Activated naive CD8-positive, alpha-beta T cell (primary cell): ENCODE data around the gene ST8SIA2.

Experiments used
- H3K27ac Mint-ChIP-seq: one replicate; pipeline ENCODE4 v1.8.0; 2021; ENCODE audit warnings: mixed read lengths
- H3K27me3 Mint-ChIP-seq: one replicate; pipeline ENCODE4 v1.8.0; 2021; ENCODE audit warnings: mixed read lengths
- H3K36me3 Mint-ChIP-seq: one replicate; pipeline ENCODE4 v1.8.0; 2021; ENCODE audit warnings: mixed read lengths
- H3K4me1 Mint-ChIP-seq: one replicate; pipeline ENCODE4 v1.8.0; 2021; ENCODE audit warnings: low read depth, mixed read lengths
- H3K4me3 Mint-ChIP-seq: one replicate; pipeline ENCODE4 v1.8.0; 2021; ENCODE audit warnings: mild to moderate bottlenecking, mixed read lengths
- H3K9me3 Mint-ChIP-seq: one replicate; pipeline ENCODE4 v1.8.0; 2021; ENCODE audit warnings: low read depth, mixed read lengths

The ST8SIA2 gene

DNA sequence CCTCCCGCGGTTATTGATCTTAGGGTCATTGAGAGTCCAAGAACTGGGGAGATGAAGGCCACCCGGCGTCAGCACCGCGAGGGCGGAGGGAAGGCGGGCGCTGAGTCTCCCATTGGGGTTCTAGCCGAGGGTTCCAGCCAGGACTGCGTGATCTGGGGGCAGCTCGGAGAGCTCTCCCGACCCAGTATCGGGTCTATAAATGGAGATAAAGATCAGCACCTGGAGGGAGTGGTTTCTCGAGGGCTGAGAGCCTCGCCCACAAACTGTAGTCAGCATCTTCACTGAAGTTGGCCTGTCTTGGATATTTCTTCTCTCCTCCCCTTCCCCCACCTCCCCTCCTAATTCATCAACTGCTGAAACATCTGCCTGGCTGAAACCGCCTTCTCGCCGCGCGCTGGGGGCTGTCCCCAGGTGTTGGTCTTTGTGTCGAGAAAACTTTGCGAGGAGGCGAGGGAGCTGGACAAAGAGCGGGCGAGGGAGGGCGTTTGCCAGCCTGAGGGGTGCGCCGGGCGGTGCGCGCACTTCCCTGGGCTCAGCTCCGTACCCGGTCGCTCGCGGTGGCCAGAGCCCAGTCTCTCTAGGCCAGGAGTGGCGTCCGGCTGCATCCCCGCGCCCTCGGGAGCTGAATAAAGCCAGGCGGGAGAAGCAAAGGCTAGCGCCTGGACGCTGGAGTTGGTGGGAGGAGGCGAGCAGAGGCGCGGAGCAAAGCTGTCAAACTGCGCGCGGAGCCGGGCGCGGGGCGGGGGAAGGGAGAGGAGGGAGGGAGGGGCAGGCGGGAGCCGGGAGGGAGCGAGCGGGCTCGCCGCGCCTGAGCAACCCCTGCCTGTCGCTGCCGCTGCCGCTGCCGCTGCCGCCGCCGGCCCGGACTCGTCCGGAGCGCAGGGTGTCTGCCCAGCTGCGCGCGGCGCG, at the start of gene ST8SIA2:
Gene ST8SIA2, plus strand, starts transcription at position 811 of the 909 bp plus-strand sequence. CDS start 184 bp downstream, outside the sequence.
- H3K27me3 Mint-ChIP-seq = peaks cover 45% of the 10 kb centered on the region
- no peak within 1 kb of the TSS for H3K4me3 Mint-ChIP-seq
- H3K36me3 Mint-ChIP-seq = no peaks in the 10 kb centered on the region
- H3K9me3 Mint-ChIP-seq = no peaks in the 10 kb centered on the region
- H3K27ac Mint-ChIP-seq = no peak within 1 kb of the TSS
- peaks cover 12% of the 10 kb centered on the region for H3K4me1 Mint-ChIP-seq

GRCh38 chr15:92343924-92344643, 49.6 kb upstream of the ST8SIA2 start:
- Mint-ChIP-seq H3K27ac (no peak overlapping the region), H3K27me3 (peaks cover 12% of the 10 kb centered on the region), H3K4me1 (no peaks in the 10 kb centered on the region), H3K36me3 (no peaks in the 10 kb centered on the region), H3K9me3 (peaks cover 3% of the 10 kb centered on the region), H3K4me3 (no peak overlapping the region)

GRCh38 chr15:92346063-92346462, 47.6 kb upstream of the ST8SIA2 start:
- peaks cover 12% of the 10 kb centered on the region for H3K27me3 Mint-ChIP-seq
- H3K4me1 Mint-ChIP-seq = no peaks in the 10 kb centered on the region
- no peak overlapping the region for H3K27ac Mint-ChIP-seq
- H3K9me3 Mint-ChIP-seq = peaks cover 3% of the 10 kb centered on the region
- no peak overlapping the region for H3K4me3 Mint-ChIP-seq
- H3K36me3 Mint-ChIP-seq = no peaks in the 10 kb centered on the region

DNA sequence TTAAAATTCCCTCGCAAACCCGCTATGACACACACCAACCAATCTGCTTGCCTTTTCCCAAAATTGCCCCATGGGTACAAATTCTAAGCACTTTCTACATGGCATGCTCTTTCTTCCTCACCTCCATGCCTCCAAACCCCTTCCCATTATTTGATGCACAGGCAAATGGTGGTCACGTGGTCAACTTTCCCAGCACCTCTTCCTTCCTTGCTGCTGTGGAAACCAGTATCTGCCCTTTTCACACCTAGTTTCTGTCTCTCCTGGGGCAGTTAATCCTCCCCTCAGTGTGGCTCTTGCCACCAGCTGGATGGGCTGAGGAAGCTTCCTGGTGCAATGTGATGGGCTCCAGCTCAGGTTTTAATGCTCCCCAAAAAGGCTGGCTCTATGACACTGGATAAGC, 38.4 kb upstream of the ST8SIA2 start:
- H3K36me3 Mint-ChIP-seq = no peaks in the 10 kb centered on the region

GRCh38 chr15:92361321-92362000, 32.2 kb upstream of the ST8SIA2 start:
- H3K27ac Mint-ChIP-seq = no peak overlapping the region
- H3K4me3 Mint-ChIP-seq = no peak overlapping the region
- no peaks in the 10 kb centered on the region for H3K9me3 Mint-ChIP-seq
- H3K4me1 Mint-ChIP-seq = no peaks in the 10 kb centered on the region
- H3K27me3 Mint-ChIP-seq = peaks cover 8% of the 10 kb centered on the region
- no peaks in the 10 kb centered on the region for H3K36me3 Mint-ChIP-seq

More for the DNA sequence above, 38.4 kb upstream of the ST8SIA2 start:
- Mint-ChIP-seq H3K4me3 (no peak overlapping the region), H3K27ac (no peak overlapping the region), H3K27me3 (peaks cover 16% of the 10 kb centered on the region), H3K4me1 (no peaks in the 10 kb centered on the region), H3K9me3 (no peaks in the 10 kb centered on the region)

DNA sequence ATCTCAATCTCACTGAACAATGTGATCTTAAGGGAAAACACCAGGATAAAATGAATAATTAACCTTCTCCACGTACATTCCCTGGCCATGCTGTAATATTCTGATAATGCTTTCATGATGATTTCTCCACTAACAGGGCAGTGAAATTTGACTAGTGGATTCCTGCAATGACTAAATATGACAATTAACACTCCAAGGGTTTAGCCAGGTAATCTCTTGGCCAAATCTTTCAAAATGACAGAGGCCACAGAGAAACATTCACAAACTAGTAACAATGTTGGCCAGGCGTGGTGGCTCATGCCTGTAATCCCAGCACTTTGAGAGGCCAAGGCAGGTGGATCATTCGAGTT, 31.7 kb upstream of the ST8SIA2 start:
- H3K27me3 Mint-ChIP-seq = peaks cover 8% of the 10 kb centered on the region

DNA sequence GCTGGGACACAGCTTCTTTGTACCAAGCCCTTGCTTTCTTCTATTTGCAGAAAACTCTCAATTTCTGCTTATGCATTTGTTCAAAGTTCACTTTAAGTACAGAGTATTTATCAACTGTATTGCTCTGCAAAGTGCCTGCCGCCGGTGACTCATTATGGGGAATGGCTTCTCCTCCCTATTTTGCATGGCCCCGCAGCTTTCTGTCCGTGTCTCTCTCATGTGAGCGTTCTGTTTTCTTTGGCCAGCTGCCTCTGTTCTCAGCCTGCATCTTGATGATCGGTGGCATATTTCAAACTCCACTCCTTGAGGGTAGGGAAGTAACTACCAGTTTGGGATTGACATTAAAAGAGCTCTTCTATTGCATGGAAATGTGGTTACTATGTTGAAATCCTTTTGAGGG, 28.6 kb upstream of the ST8SIA2 start:
- Mint-ChIP-seq H3K4me3 (no peak overlapping the region), H3K9me3 (no peaks in the 10 kb centered on the region), H3K27ac (no peak overlapping the region), H3K36me3 (no peaks in the 10 kb centered on the region), H3K27me3 (peaks cover 2% of the 10 kb centered on the region), H3K4me1 (no peaks in the 10 kb centered on the region)

More for the DNA sequence above, 31.7 kb upstream of the ST8SIA2 start:
- Mint-ChIP-seq H3K27ac (no peak overlapping the region), H3K9me3 (no peaks in the 10 kb centered on the region), H3K4me1 (no peaks in the 10 kb centered on the region), H3K4me3 (no peak overlapping the region), H3K36me3 (no peaks in the 10 kb centered on the region)

GRCh38 chr15:92365906-92366305, 27.8 kb upstream of the ST8SIA2 start:
- Mint-ChIP-seq H3K36me3 (no peaks in the 10 kb centered on the region), H3K27ac (no peak overlapping the region), H3K4me3 (no peak overlapping the region), H3K27me3 (peaks cover under 1% of the 10 kb centered on the region), H3K9me3 (no peaks in the 10 kb centered on the region), H3K4me1 (no peaks in the 10 kb centered on the region)

- no peak overlapping the region for H3K4me3 Mint-ChIP-seq
- no peaks in the 10 kb centered on the region for H3K9me3 Mint-ChIP-seq
- H3K4me1 Mint-ChIP-seq = no peaks in the 10 kb centered on the region
- H3K36me3 Mint-ChIP-seq = no peaks in the 10 kb centered on the region
- no peak overlapping the region for H3K27ac Mint-ChIP-seq
- no peaks in the 10 kb centered on the region for H3K27me3 Mint-ChIP-seq
These were observed 27.3 kb upstream of the ST8SIA2 start for GRCh38 chr15:92366381-92366780.

- H3K4me1 Mint-ChIP-seq = no peaks in the 10 kb centered on the region
- H3K27me3 Mint-ChIP-seq = peaks cover 10% of the 10 kb centered on the region
- H3K9me3 Mint-ChIP-seq = peaks cover 3% of the 10 kb centered on the region
- no peak overlapping the region for H3K27ac Mint-ChIP-seq
- no peaks in the 10 kb centered on the region for H3K36me3 Mint-ChIP-seq
- no peak overlapping the region for H3K4me3 Mint-ChIP-seq
These were observed 18.6 kb upstream of the ST8SIA2 start for GRCh38 chr15:92375057-92375456.

GRCh38 chr15:92376109-92376508, 17.6 kb upstream of the ST8SIA2 start:
- Mint-ChIP-seq H3K4me1 (no peaks in the 10 kb centered on the region), H3K36me3 (no peaks in the 10 kb centered on the region), H3K27me3 (peaks cover 10% of the 10 kb centered on the region), H3K4me3 (no peak overlapping the region), H3K27ac (no peak overlapping the region), H3K9me3 (peaks cover 3% of the 10 kb centered on the region)

DNA sequence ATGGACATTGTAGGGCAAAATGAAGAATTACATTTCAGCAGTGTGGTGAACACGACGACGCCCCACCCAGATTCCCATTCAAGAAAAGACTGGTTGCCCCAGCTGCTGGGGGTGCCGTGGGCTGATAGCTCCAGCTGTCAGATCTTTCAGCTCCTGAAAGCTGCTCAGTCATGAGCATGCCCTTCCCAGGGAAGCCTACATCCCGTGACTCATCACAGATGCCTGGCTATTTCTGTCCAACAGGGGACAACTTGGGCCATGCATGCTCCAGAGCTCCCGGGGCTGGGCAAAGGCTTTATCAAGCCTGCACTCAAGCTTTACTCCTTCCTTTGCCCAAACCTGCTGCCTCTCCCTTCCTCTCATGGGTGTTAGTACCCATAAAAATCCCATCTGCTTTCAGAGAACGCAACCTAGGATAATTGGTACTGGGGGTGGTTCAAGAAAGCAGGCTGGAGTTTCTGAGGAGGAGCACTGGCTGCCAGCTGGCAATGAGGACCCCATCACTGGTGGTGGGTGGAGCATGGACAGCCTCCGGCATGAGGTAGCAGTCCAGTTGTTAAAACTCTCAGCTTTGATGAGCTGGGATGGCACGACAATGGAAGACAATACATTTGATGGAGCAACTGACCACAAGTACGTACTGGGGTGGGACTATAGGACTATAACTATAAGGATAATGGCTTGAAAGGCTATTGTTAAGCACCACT, 16.4 kb upstream of the ST8SIA2 start:
- Mint-ChIP-seq H3K9me3 (peaks cover 3% of the 10 kb centered on the region), H3K27ac (no peak overlapping the region), H3K4me3 (no peak overlapping the region), H3K4me1 (no peaks in the 10 kb centered on the region), H3K36me3 (no peaks in the 10 kb centered on the region), H3K27me3 (peaks cover 11% of the 10 kb centered on the region)

DNA sequence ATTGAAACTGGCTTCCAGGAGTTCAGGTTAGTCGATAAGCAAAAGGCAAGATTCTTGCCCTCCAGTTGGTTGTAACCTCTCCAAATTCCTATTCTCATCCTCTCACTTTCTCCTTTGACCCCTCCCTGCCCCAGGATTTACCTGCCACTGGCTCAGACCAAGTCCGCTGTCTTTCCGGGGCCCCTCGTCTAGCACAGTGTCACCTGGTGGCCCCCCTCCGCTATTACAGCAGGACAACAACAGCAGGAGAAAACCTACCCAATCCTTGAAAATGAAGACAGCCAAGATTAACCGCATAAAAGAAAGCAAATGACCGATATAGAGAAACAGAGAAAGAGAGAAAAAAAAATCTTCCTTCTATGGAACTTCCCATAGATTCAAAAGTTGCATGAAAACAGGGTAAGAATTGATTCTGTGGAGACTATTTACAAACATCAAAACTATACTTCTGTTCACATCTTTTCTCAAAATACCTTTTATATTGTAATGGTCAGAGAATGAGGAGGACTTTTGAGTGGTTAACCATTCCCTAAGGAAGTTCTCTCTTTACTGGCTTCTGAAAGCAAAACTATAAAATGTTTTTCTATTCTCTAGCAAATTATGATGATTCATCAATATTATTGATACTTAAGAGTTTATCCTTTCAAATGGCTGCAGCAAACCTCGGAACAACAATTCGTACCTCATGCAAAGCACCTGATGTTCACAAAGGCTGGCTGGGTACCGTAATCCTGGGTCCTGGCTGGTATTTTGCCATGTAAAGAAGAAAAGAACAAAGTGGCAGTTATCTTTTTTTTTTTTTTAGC, 10.0 kb upstream of the ST8SIA2 start:
- Mint-ChIP-seq H3K27ac (no peak overlapping the region), H3K9me3 (peaks cover 3% of the 10 kb centered on the region), H3K4me1 (no peaks in the 10 kb centered on the region), H3K36me3 (no peaks in the 10 kb centered on the region), H3K27me3 (peaks cover 24% of the 10 kb centered on the region), H3K4me3 (no peak overlapping the region)

DNA sequence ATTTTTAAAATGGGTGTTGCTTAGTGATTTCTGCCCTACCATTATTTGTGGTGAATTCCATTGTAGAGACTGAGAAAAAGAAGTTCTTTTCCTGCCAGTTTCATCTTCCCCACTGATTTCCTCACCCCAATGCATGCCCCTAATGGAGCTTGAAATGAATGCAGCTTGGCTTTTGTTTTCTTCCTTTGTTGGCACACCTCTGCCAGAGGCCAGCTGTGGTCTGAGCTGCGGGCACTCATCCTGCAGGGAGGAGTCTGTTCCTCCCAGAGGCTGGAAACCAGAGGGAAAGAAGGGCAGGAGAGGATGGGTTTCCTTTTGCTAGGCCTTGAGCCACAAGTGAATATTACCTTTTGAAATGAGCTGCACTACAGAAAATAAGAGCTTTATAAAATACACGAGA, 9.3 kb upstream of the ST8SIA2 start:
- Mint-ChIP-seq H3K4me3 (no peak overlapping the region), H3K4me1 (no peaks in the 10 kb centered on the region), H3K27ac (no peak overlapping the region), H3K36me3 (no peaks in the 10 kb centered on the region), H3K9me3 (peaks cover 2% of the 10 kb centered on the region), H3K27me3 (peaks cover 28% of the 10 kb centered on the region)
